Lower leg skin (tissue), 3 donors: Measurements from ENCODE around the gene MUC22.

Experiments
- POLR2A ChIP-seq, 2 donors: fragments of 450-650 bp; IDR thresholded peaks; one replicate each; pipeline ENCODE4 v1.6.1; 2016 to 2017; ENCODE audit warnings: antibody characterized with exemption in 2 of 2, mild to moderate bottlenecking in 1 of 2, moderate library complexity in 1 of 2
- TF ChIP-seq, protein P1 (sequence below), 3 donors: fragments of 450-650 bp; IDR thresholded peaks; one replicate each; pipeline ENCODE4 v1.5.1; 2016; ENCODE audit warnings: antibody characterized with exemption in 3 of 3, mild to moderate bottlenecking in 3 of 3, moderate library complexity in 2 of 3

DNA sequence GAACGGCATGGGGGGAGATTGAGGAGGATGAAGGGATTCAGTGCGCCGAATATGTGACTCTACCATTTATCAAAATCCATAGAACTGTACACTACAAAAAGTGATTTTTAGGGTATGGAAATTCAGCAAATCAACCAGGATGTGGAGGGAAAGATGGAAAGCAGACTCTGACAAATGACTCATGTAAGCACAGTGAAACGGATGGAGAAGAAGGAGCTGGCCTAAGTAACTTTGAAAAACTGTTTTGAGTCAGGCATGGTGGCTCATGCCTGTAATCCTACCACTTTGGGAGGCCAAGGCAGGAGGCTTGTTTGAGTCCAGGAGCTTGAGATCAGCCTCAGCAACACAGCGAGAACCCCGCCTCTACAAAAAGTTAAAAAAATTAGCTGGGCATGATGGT is 39.2 kb downstream of the MUC22 start:
- TF ChIP-seq, protein P1, sequence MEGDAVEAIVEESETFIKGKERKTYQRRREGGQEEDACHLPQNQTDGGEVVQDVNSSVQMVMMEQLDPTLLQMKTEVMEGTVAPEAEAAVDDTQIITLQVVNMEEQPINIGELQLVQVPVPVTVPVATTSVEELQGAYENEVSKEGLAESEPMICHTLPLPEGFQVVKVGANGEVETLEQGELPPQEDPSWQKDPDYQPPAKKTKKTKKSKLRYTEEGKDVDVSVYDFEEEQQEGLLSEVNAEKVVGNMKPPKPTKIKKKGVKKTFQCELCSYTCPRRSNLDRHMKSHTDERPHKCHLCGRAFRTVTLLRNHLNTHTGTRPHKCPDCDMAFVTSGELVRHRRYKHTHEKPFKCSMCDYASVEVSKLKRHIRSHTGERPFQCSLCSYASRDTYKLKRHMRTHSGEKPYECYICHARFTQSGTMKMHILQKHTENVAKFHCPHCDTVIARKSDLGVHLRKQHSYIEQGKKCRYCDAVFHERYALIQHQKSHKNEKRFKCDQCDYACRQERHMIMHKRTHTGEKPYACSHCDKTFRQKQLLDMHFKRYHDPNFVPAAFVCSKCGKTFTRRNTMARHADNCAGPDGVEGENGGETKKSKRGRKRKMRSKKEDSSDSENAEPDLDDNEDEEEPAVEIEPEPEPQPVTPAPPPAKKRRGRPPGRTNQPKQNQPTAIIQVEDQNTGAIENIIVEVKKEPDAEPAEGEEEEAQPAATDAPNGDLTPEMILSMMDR (IDR thresholded peaks at IDR 0.05) = no peak
- TF ChIP-seq POLR2A (IDR thresholded peaks at IDR 0.05) = no peak
